Measurements from ENCODE around the gene CPNE5. TPM values are rescaled to one million over a fixed set of nuclear protein-coding genes. Genes with fewer than 3 reads are reported as not detected.

Gene CPNE5
- total and polyA plus RNA-seq, 8 donors: 1.2 to 15.9 (median 2.4) TPM; not detected in 1

DNA sequence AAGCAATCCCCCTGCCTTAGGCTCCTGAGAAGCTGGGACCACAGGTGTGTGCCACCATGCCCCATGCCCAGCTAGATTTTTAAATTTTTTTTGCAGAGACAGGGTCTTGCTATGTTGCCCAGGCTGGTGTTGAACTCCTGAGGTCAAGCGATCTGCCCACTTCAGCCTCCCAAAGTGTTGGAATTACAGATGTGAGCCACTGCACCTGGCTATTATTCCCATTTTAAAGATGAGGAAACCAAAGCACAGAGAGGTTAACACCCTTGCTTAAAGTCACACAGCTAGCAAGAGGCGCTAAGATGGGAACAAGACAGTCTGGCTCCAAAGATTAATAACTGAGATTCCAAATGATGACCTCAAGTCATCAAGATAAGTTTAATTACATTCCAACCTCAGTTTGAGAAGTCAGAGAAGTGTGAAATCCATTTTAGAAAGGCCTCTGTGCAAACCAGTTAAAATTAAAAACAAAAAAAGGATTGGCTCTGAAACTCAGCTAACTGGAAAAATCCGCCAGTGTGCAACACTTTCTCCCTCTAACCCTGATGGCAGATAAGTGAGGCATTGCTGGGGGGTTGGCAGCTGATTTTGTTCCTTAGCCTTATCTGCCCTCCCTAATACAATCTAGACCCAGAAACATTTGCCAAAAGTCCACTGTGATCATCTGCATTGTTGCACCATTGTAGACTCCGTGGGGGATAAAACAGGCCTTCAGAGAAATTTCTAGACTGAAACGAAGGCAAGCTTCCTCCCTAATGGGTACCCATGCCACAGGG lies 55.5 kb downstream of the CPNE5 start:
- 61 to 77% (median 69%) methylated on average over 5 of the region's 5 CpGs for WGBS, 5 donors
- Histone ChIP-seq H3K27ac (no peak overlapping the region), H3K4me1 (peaks cover 0 to 15% (median 7%) of the 10 kb centered on the region in 4 donors), H3K4me3 (no peak overlapping the region), H3K27me3 (peaks cover 0 to 8% (median 0%) of the 10 kb centered on the region in 3 donors), H3K9me3 (no peaks in the 10 kb centered on the region), H3K36me3 (no peaks in the 10 kb centered on the region)
- TF ChIP-seq POLR2AphosphoS5 (IDR thresholded peaks at IDR 0.05) (no peak), CTCF (IDR thresholded peaks at IDR 0.05) (no peak), POLR2A (IDR thresholded peaks at IDR 0.05) (no peak), EP300 (IDR thresholded peaks at IDR 0.05) (no peak)
- no peak for DNase-seq
- intact Hi-C loops (cut with DNase I; ENCODE audit: low total_unique reads): no loop called here

GRCh38 chr6:36781669-36782068 lies 57.6 kb downstream of the CPNE5 start:
- peaks cover 0 to 21% (median 2%) of the 10 kb centered on the region in 3 donors for H3K27me3 ChIP-seq
- no peak for DNase-seq
- intact Hi-C loops (cut with DNase I; ENCODE audit: low total_unique reads): no loop called here
- peaks cover 0 to 15% (median 7%) of the 10 kb centered on the region in 4 donors for H3K4me1 ChIP-seq
- H3K4me3 ChIP-seq: no peak overlapping the region
- TF ChIP-seq POLR2A (IDR thresholded peaks at IDR 0.05) (no peak), POLR2AphosphoS5 (IDR thresholded peaks at IDR 0.05) (no peak), EP300 (IDR thresholded peaks at IDR 0.05) (no peak), CTCF (IDR thresholded peaks at IDR 0.05) (no peak)
- H3K9me3 ChIP-seq: no peaks in the 10 kb centered on the region
- H3K36me3 ChIP-seq: no peaks in the 10 kb centered on the region
- no peak overlapping the region for H3K27ac ChIP-seq
- WGBS, 5 donors: 68 to 81% (median 76%) methylated on average over 7 to 8 of the region's 8 CpGs

- intact Hi-C loops (cut with DNase I; ENCODE audit: low total_unique reads): no loop called here
- 21 to 45% (median 39%) methylated on average over 11 of the region's 11 CpGs for WGBS, 5 donors
- Histone ChIP-seq H3K4me1 (peaks cover 0 to 15% (median 7%) of the 10 kb centered on the region in 4 donors), H3K4me3 (no peak overlapping the region), H3K27me3 (peaks cover 0 to 24% (median 7%) of the 10 kb centered on the region in 3 donors), H3K36me3 (no peaks in the 10 kb centered on the region), H3K27ac (peak overlapping the region in 1 of 5 donors; percentile 38), H3K9me3 (no peaks in the 10 kb centered on the region)
- DNase-seq: peak in 1 of 2 donors; percentile 77
- no peak for TF ChIP-seq POLR2A (IDR thresholded peaks at IDR 0.05)
- TF ChIP-seq CTCF (IDR thresholded peaks at IDR 0.05): no peak
- no peak for TF ChIP-seq POLR2AphosphoS5 (IDR thresholded peaks at IDR 0.05)
- TF ChIP-seq EP300 (IDR thresholded peaks at IDR 0.05): no peak
These were observed 58.6 kb downstream of the CPNE5 start for GRCh38 chr6:36780442-36781177.

DNA sequence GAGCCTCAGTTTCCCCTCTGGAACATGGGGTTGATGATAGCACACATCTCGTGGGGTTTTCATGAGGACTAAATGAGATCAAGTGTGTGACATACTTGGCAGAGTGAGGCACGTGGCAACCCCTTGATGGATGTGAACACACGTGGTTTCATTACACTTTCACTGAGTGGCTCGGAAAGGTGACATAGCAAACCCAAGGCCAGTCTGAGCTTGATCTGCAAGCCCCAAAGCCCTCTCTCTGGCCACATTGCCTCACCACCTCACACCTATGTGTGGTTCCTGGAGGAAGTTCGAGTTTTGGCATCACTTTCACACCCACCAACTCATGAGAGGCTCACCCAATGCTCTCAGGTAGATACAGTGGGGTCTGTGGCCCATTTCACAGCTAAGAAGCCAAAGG lies 60.0 kb downstream of the CPNE5 start:
- no peaks in the 10 kb centered on the region for H3K9me3 ChIP-seq
- DNase-seq: no peak
- no peak overlapping the region for H3K27ac ChIP-seq
- H3K4me1 ChIP-seq: peaks cover 0 to 15% (median 7%) of the 10 kb centered on the region in 4 donors
- H3K4me3 ChIP-seq: no peak overlapping the region
- no peaks in the 10 kb centered on the region for H3K36me3 ChIP-seq
- TF ChIP-seq POLR2A (IDR thresholded peaks at IDR 0.05): no peak
- 73 to 85% (median 79%) methylated on average over 5 of the region's 5 CpGs for WGBS, 5 donors
- H3K27me3 ChIP-seq: peaks cover 0 to 24% (median 7%) of the 10 kb centered on the region in 3 donors
- intact Hi-C loops (cut with DNase I; ENCODE audit: low total_unique reads): no loop called here

All from stomach (tissue), 9 donors.